Measurements from ENCODE around the gene SPATS2.
"Not testable (repeated sequence)": the region's sequence is repeated elsewhere in the genome, so short reads cannot be mapped to it uniquely, and the experiment has no call there.

The SPATS2 gene

DNA sequence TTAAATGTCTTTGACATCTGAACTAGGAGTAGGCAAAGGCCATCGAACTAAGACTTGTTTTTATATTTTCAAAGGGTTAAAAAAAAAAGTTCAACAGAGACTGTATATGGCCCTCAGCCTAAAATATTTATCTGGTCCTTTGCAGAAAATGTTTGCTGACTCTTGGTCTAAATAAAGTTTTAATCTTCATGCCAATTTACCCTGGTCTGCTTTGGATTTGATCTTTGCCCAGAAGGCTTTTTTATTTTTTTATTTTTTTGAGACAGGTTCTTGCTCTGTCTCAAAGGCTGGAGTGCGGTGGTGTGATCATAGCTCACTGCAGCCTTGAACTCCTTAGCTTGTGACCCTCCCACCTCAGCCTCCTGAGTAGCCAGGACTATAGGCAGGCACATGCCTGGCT, 47.1 kb downstream of the SPATS2 start:
- DNase-seq, result peak; percentile 28

DNA sequence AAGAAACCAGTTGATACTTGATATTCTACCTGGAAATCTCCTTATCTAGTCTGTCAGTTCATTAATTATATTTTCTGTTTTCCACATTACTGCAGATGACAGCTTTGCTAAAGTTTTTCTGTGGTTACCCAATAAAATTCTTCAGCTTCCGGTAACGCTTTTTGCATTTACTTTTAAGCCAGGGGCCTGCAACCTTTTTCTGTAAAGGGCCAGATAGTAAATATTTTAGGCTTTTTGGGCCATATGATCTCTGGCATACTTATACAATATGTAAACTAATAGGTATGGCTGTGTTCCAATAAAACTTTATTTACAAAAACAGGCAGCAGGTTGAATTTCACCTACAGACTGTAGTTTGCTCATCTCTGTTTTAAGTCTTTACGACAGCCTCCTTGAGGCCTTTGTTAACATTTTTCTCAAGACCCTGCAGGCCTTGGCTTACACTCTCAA, 48.3 kb downstream of the SPATS2 start:
- DNase-seq, result peak; percentile 17

- DNase-seq, result no peak
Observed at GRCh38 chr12:49416892-49417291, 49.6 kb downstream of the SPATS2 start.

- no peak for DNase-seq
Observed at GRCh38 chr12:49417558-49417957, 50.3 kb downstream of the SPATS2 start.

- DNase-seq, result no peak
Observed at GRCh38 chr12:49420556-49420955, 53.3 kb downstream of the SPATS2 start.

DNA sequence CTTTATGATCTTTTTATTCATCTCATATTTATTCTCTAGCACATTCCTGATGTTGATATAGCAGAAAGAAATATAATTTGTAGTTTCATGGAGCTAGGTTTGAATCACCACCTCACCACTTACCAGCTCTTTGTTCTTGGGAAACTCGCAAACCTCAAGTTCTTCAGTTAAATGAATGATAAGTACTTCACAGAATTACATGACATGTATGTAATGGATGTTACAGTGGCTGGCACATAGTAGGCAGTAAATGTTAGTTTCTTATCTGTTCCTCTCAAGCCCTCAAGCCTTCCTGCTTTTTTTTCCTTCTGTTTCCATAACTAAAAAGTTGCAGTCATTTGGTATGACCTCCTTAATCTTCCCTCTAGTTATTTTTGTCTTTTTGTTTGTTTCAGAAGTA, 54.9 kb downstream of the SPATS2 start:
- DNase-seq, result peak; percentile 77

GRCh38 chr12:49428793-49429192, 61.5 kb downstream of the SPATS2 start:
- no peak for DNase-seq

GRCh38 chr12:49432616-49433015, 65.4 kb downstream of the SPATS2 start:
- DNase-seq, result no peak

- not testable (repeated sequence) for DNase-seq
Observed at GRCh38 chr12:49436799-49437198, 69.5 kb downstream of the SPATS2 start.

DNA sequence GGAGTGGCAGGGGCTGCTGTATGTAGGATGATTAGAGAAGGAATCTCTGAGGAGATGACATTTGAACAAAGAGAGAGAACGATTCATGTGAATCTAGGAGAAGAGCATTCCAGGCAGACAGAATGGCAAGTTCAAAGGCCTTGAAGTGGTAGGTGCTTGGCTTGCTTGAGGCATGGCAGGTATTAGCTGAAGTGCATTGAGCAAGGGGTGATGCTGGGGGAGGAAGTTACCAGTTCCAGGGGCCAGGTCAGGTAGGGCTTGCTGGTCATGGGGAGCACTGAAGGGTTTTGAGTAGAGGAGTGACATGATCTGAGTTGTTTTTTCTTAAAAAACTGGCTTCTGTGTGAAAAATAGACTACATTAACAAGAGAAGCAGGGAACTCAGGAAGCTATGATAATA, 71.8 kb downstream of the SPATS2 start:
- no peak for DNase-seq

DNA sequence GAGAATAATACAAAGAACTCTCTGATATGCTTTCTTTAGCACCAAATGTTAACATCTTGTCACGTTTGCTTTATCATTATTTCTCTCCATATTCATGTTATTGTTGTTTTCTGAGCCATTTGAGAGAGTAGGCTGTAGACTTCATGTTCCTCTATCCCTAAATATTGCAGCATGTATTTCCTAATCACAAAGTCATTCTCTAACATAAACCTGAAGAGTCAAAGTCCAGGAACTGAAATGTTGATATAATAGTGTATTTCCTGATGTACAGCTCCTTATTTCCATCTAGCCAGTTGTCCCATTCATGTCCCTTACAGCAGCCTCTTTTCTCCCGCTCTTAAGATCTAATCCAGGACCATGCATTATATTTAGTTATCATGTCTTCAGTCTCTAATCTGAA, 72.8 kb downstream of the SPATS2 start:
- no peak for DNase-seq

DNA sequence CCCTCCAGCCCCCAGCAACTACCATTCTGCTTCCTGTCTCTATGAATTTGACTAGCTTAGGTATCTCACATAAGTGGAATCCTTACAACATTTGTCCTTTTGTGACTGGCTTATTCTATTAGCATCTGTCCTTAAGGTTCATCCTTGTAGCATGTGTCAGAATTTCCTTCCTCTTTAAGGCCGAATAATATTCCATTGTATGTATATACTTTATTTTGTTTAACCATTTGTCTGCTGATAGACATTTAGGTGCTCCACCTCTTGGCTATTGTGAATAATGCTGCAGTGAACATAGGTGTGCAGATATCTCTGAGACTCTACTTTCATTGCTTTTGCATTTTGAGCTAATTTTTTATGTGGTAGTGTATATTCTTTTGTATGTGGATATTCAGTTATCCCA, 75.7 kb downstream of the SPATS2 start:
- no peak for DNase-seq

GRCh38 chr12:49446571-49446970, 79.3 kb downstream of the SPATS2 start:
- DNase-seq, result no peak

- no peak for DNase-seq
Observed at GRCh38 chr12:49448858-49449257, 81.6 kb downstream of the SPATS2 start.

- DNase-seq, result no peak
Observed at GRCh38 chr12:49451468-49452259, 84.4 kb downstream of the SPATS2 start.

DNA sequence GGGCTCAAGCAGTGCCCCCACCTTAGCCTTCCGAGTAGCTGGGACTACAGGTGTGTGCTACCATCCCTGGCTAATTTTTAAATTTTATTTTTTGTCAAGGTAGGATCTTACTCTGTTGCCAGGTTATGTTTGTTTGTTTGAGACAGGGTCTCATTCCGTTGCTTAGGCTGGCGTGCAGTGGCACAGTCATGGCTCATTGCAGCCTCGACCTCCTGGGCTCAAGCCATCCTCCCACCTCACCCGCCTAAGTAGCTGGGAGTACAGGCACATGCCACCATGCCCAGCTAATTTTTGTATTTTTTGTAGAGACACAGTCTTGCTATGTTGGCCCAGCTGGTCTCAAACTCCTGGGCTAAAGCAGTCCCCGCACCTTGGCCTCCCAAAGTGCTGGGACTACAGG, 88.2 kb downstream of the SPATS2 start:
- no peak for DNase-seq

DNA sequence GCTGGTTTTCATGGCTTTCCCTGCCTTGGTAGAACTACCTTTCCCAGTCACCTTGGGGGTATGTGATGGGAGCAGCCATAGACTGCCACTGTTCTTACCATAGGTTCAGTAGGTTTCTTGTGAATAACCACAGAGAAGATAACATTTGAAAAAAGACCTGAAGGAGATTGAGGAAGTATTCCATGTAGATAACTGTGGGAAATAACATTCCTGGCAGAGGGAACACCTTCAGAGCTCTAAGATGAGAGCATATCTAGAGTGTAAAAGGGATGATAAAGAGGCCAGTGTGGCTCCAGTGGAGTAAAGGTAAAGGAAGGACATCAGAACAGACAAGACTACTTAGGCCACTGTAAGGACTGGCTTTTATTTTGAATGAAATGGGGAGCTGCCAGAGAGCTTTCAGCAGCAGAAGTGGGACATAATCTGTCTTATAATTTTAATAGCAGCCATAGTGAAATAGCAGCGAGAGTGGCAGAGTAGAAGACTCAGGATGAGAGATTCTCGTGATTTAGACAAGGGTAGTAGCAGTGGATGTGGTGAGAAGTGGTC, 88.9 kb downstream of the SPATS2 start:
- no peak for DNase-seq

DNA sequence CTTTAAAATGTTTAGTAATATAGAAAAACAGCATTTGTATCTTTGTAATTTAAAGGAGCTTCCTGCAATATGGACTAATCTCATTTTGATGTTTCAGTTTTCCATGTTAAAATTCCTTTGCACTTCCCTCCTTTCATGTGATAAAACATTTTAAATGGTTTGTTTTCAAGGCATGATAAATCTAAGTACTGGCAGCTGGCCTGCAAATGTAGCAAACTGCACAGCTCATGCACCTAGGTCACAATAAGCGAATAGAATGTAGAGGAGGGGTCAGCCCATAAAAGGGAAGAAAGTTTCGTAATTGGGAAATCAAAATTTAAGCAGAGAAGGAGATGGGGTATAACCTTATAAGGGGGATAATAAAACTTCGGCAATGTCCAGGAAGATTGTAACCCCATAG, 91.6 kb downstream of the SPATS2 start:
- no peak for DNase-seq

- no peak for DNase-seq
Observed at GRCh38 chr12:49461221-49461620, 94.0 kb downstream of the SPATS2 start.

DNA sequence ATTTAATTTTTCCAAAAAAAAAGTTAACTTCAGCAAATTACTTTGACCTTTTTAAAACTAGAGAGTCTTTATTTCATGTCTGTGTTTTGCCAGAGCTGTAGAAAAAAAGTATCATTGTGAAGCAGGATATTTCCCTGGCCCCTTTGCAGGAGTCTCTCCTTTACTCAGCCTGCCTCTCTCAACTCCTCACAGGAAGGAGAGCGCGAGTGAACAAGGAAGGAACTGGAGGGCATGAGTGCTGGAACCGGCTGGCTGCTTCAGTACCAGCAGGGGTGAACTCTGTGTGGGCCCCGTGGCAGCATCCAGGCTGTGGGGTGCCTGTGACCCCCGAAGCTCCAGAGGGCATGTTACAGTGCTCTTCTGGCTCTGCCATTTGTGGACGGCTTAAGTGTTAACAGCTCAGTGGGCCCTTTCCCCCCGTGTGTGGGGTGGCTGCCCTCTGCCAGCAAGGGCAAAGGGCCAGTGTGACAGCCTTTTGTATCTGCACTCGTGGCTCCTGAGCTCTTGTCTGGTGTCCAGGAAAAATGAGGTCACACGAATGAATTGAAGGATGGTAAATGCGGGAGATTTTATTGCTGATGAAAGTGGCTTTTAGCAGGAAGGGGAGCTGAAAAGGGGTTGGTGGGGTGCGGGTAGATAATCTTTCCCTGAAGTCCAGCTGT, 95.0 kb downstream of the SPATS2 start:
- DNase-seq, result no peak

GRCh38 chr12:49465132-49465531, 97.9 kb downstream of the SPATS2 start:
- DNase-seq, result no peak

GRCh38 chr12:49470986-49471385, 103.7 kb downstream of the SPATS2 start:
- no peak for DNase-seq

DNA sequence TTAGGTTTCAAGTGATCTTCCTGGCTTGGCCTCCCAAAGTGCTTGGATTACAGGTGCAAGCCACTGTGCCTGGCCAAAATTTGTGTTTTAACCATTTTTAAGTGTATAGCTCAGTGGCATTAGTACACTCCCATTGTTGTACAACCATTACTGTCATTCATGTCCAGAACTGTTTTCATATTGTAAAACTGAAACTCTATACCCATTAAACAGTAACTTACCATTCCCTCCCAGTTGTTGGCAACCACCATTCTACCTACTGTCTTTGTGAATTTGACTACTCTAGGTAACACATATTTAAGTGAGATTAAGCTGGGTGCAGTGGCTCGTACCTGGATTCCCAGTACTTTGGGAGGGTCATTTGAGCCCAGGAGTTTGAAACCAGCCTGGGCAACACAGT, 104.3 kb downstream of the SPATS2 start:
- DNase-seq, result no peak

GRCh38 chr12:49476091-49476490, 108.8 kb downstream of the SPATS2 start:
- no peak for DNase-seq
